Sigmoid colon (tissue), 7 donors: ENCODE data around the gene EP400. TPM values are rescaled to one million over a fixed set of nuclear protein-coding genes. Genes with fewer than 3 reads are reported as not detected.

Experiments
- DNase-seq: peaks from one replicate; pipeline ENCODE4 v3.0.0-alpha.2; 2019
- H3K27ac ChIP-seq, 4 donors: fragments of 200-600 bp; sonication (generic); one replicate each; pipeline ENCODE4 v1.5.1; 2016 to 2019; ENCODE audit warnings: mild to moderate bottlenecking in 1 of 4
- H3K27me3 ChIP-seq, 3 donors: fragments of 200-600 bp; sonication (generic); one replicate each; pipeline ENCODE4 v1.5.1; 2019; ENCODE audit warnings: mild to moderate bottlenecking in 1 of 3
- H3K36me3 ChIP-seq, 4 donors: fragments of 200-600 bp; sonication (generic); one replicate each; pipeline ENCODE4 v1.5.1; 2016 to 2019
- H3K4me1 ChIP-seq, 4 donors: fragments of 200-600 bp; sonication (generic); one replicate each; pipeline ENCODE4 v1.5.1; 2017 to 2019
- H3K4me3 ChIP-seq, 4 donors: fragments of 200-600 bp; sonication (generic); one replicate each; pipeline ENCODE4 v1.5.1; 2017 to 2019; ENCODE audit warnings: mild to moderate bottlenecking in 2 of 4, moderate library complexity in 1 of 4
- H3K9me3 ChIP-seq, 4 donors: fragments of 200-600 bp in 3 of 4; sonication (generic) in 3 of 4; one replicate each; pipeline versions ENCODE4 v1.5.1 to v1.6.1; 2013 to 2019
- EP300 ChIP-seq, 4 donors: sonication (generic); formaldehyde crosslinking; IDR thresholded peaks; one replicate each; pipeline ENCODE4 v1.6.1; 2017; ENCODE audit warnings: antibody characterized with exemption in 4 of 4
- POLR2A ChIP-seq, 2 donors: fragments of 450-650 bp; IDR thresholded peaks; one replicate each; pipeline ENCODE4 v1.6.1; 2016; ENCODE audit warnings: antibody characterized with exemption in 2 of 2, mild to moderate bottlenecking in 2 of 2, moderate library complexity in 2 of 2
- POLR2AphosphoS5 ChIP-seq, 4 donors: sonication (generic); formaldehyde crosslinking; IDR thresholded peaks; one replicate each; pipeline ENCODE4 v1.6.1; 2017; ENCODE audit warnings: antibody characterized with exemption in 4 of 4
- WGBS, 2 donors: extraction: QIAGEN DNeasy Blood & Tissue Kit; methylation state at CpG; one replicate each; pipeline ENCODE4 v1.1.7; 2013; 5-methylcytosine and 5-hydroxymethylcytosine counted together
- intact Hi-C: fragments of 100-400 bp; cut with DNase I; formaldehyde crosslinking; loops from one replicate; pipeline ENCODE4 v1.15.1; 2023
- polyA plus RNA-seq, 3 donors: library from polyadenylated mRNA; stranded (reverse); fragments of 200-250 nt; gene quantifications; one replicate each; pipeline ENCODE4 v1.2.3, GENCODE V29; 2013
- total RNA-seq, 4 donors: library from RNA; depleted of rRNA; stranded (reverse); fragments of >200 nt; gene quantifications; one replicate each; pipeline ENCODE4 v1.1.0, GENCODE V29; 2016
- TF ChIP-seq, protein P1 (sequence below), 4 experiments: fragments of 450-650 bp in 3 of 4; fragments of 200-600 bp in 1 of 4; IDR thresholded peaks; one replicate each; pipeline ENCODE4 v1.5.1; 2016 to 2019; ENCODE audit warnings: antibody characterized with exemption in 4 of 4, mild to moderate bottlenecking in 3 of 4, moderate library complexity in 2 of 4
- donor health status: healthy with polysubstance abuse.
- donor health status: Bipolar disorder and iron deficiency.
- donor health status: healthy.

The EP400 gene
- total and polyA plus RNA-seq, 7 donors, result 3.2 to 35.7 (median 14.6) TPM

DNA sequence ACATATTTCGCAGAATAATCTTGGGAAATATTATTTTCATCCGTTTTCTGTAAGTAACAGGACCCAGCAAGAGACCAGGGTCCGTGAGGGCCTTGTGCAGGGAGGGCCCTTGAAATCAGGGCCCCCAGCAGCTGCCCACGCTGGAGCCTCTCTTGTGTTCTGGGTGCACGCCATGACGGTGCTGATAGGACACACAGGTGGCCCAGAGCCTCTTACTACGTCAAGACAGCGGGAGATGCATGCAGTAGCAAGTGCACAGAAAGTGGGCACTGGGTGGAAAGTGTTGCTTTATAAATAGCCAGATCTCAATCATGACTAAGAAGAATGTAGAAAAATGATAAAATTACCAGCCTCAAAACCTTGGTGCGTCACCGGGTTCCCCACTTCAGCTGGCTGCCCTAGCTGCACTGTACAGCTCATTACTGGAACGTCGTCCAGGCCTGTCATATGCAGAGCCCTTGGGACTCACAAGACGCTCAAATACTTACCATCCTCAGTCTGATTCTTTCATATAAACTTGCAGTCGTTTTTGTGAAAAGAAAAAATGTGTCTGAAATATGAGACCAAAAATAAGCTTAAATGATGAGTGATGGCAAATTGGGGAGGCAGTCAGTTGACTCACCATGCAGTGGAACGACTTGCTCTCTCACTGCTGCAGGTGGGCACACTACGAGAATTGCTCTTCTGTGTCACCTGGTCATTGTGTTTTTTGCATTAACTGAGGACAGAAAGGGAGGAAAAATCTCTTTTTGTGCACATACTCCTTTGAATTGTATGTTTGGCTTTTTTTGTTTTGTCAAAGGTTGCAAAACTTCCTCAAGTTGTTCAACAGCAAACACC is 126.2 kb downstream of the EP400 start:
- Histone ChIP-seq H3K4me1 (peaks cover 0 to 23% (median 22%) of the 10 kb centered on the region in 4 donors), H3K9me3 (no peaks in the 10 kb centered on the region), H3K27me3 (no peaks in the 10 kb centered on the region), H3K36me3 (peaks cover 8 to 49% (median 19%) of the 10 kb centered on the region in 4 donors), H3K4me3 (no peak overlapping the region), H3K27ac (no peak overlapping the region)
- no peak for TF ChIP-seq POLR2A (IDR thresholded peaks at IDR 0.05)
- TF ChIP-seq POLR2AphosphoS5 (IDR thresholded peaks at IDR 0.05), result no peak
- TF ChIP-seq EP300 (IDR thresholded peaks at IDR 0.05), result no peak
- TF ChIP-seq, protein P1, sequence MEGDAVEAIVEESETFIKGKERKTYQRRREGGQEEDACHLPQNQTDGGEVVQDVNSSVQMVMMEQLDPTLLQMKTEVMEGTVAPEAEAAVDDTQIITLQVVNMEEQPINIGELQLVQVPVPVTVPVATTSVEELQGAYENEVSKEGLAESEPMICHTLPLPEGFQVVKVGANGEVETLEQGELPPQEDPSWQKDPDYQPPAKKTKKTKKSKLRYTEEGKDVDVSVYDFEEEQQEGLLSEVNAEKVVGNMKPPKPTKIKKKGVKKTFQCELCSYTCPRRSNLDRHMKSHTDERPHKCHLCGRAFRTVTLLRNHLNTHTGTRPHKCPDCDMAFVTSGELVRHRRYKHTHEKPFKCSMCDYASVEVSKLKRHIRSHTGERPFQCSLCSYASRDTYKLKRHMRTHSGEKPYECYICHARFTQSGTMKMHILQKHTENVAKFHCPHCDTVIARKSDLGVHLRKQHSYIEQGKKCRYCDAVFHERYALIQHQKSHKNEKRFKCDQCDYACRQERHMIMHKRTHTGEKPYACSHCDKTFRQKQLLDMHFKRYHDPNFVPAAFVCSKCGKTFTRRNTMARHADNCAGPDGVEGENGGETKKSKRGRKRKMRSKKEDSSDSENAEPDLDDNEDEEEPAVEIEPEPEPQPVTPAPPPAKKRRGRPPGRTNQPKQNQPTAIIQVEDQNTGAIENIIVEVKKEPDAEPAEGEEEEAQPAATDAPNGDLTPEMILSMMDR (IDR thresholded peaks at IDR 0.05), result no peak
- intact Hi-C loops, result loop anchor here (10.0 kb wide), 1 partner anchor 181 kb away; the partner anchor contains the start of gene ULK1
- no peak for DNase-seq
- WGBS, 2 donors, result 95% methylated on average over 16 of the region's 16 CpGs

DNA sequence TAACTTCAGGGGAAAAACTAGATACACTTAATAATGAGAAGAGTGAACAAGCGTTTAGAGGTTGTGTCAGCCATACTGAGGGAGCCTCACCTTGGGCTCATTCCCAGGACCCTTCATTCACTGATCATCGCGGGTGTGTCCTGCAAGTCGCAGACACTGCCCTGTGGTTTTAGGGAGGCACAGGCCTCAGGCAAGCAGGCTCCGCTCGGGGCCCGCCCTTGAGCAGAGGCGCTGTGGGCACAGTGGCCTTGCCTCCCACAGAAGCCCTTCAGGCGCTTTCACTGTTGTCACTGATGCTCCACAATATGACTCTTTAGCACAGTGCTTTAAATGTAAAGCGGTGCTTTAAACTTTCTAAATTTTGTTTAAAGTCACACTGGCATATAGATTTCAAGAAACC is 127.0 kb downstream of the EP400 start:
- H3K4me3 ChIP-seq, result no peak overlapping the region
- H3K9me3 ChIP-seq, result no peaks in the 10 kb centered on the region
- intact Hi-C loops, result loop anchor here (10.0 kb wide), 1 partner anchor 182 kb away; the partner anchor contains the start of gene ULK1
- no peaks in the 10 kb centered on the region for H3K27me3 ChIP-seq
- TF ChIP-seq POLR2AphosphoS5 (IDR thresholded peaks at IDR 0.05) (no peak), EP300 (IDR thresholded peaks at IDR 0.05) (no peak), POLR2A (IDR thresholded peaks at IDR 0.05) (no peak)
- TF ChIP-seq, protein P1 (IDR thresholded peaks at IDR 0.05), result no peak
- no peak for DNase-seq
- H3K36me3 ChIP-seq, result peaks cover 8 to 42% (median 19%) of the 10 kb centered on the region in 4 donors
- WGBS, 2 donors, result 91 to 94% methylated on average over 10 of the region's 10 CpGs
- peaks cover 0 to 23% (median 22%) of the 10 kb centered on the region in 4 donors for H3K4me1 ChIP-seq
- H3K27ac ChIP-seq, result no peak overlapping the region

DNA sequence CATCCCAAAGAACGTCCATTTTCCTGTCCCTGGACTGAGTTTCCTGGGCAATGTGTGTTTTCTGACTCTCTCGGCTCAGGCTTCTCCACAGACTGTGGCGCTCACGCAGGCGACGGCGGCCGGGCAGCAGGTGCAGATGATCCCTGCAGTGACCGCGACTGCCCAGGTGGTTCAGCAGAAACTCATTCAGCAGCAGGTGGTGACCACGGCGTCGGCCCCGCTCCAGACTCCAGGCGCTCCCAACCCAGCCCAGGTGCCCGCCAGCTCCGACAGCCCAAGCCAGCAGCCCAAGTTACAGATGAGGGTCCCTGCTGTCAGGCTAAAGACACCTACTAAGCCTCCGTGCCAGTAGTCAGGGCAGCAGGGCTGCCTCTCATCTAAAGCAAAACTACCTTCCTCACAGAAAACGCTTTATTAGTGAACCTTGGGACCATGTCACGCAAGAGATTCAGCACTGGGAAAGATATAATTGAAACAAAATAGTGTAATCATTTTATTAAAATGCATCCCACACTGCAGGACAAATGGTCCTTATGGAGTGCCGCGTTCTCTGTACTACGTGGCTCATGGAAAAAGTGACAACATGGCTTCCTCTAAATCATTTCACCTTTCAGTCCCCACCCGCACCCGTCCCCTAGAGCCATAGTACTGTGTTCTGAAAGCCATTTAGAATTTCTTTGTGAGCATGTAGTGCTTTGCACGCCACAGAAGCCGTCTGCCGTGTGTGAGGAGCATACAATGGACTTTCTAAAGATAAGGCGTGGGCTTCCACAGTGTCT is 127.8 kb downstream of the EP400 start:
- H3K36me3 ChIP-seq, result peaks cover 8 to 37% (median 19%) of the 10 kb centered on the region in 4 donors
- TF ChIP-seq EP300 (IDR thresholded peaks at IDR 0.05) (no peak), POLR2AphosphoS5 (IDR thresholded peaks at IDR 0.05) (no peak), POLR2A (IDR thresholded peaks at IDR 0.05) (no peak)
- TF ChIP-seq, protein P1 (IDR thresholded peaks at IDR 0.05), result no peak
- H3K27me3 ChIP-seq, result no peaks in the 10 kb centered on the region
- H3K27ac ChIP-seq, result peak overlapping the region in 3 of 4 donors; percentile 65 to 78 (median 67)
- H3K4me3 ChIP-seq, result no peak overlapping the region
- WGBS, 2 donors, result 90 to 95% methylated on average over 29 of the region's 29 CpGs
- intact Hi-C loops, result loop anchor here (10.0 kb wide), 1 partner anchor 183 kb away; the partner anchor contains the start of gene ULK1
- no peak for DNase-seq
- no peaks in the 10 kb centered on the region for H3K9me3 ChIP-seq
- peaks cover 0 to 23% (median 22%) of the 10 kb centered on the region in 4 donors for H3K4me1 ChIP-seq

DNA sequence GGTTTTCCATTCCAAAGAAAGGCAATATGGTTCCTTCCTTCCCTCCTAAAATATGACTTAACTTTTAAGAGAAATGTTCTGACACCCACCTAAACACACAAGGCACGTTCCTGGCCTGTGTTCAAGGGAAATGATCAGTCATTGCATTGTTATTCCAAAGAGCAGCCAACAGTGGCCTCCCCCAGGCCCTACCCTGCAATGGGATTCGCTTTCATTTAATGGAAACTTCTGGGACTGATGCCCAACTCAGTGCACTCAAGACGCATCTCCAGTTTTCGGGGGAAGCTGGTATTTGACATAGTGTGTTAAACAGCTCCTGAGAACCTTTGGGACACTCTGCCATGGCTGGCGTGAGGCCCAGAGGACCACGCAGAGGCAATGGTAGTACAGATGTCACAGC is 128.4 kb downstream of the EP400 start:
- intact Hi-C loops, result loop anchor here (10.0 kb wide), 1 partner anchor 183 kb away; the partner anchor contains the start of gene ULK1
- no peaks in the 10 kb centered on the region for H3K27me3 ChIP-seq
- DNase-seq, result no peak
- WGBS, 2 donors, result 84 to 86% methylated on average over 6 of the region's 6 CpGs
- peak overlapping the region; percentile 43 to 78 (median 66) for H3K27ac ChIP-seq
- H3K4me1 ChIP-seq, result peaks cover 0 to 23% (median 22%) of the 10 kb centered on the region in 4 donors
- no peak for TF ChIP-seq POLR2A (IDR thresholded peaks at IDR 0.05)
- no peak for TF ChIP-seq EP300 (IDR thresholded peaks at IDR 0.05)
- peak in 3 of 4 donors; percentile 30 to 53 (median 37) for TF ChIP-seq POLR2AphosphoS5 (IDR thresholded peaks at IDR 0.05)
- no peaks in the 10 kb centered on the region for H3K9me3 ChIP-seq
- H3K4me3 ChIP-seq, result no peak overlapping the region
- H3K36me3 ChIP-seq, result peaks cover 8 to 37% (median 19%) of the 10 kb centered on the region in 4 donors
